OCI-LY7 (cell line): Measurements from ENCODE around the gene EPHB1. TPM values are rescaled to one million over a fixed set of nuclear protein-coding genes. Genes with fewer than 3 reads are reported as not detected.

Experiments used
- BruUV-seq: library from RNA; stranded (reverse); fragments of 400-500 nt; replicated peaks from 2 replicates; lab custom pipeline; 2021; lab: Mats Ljungman, UMichigan
- CTCF ChIA-PET: fragments of 300-600 bp; sonication (Branson Sonifier 250); formaldehyde crosslinking; loops from one replicate; lab custom pipeline; 2022; ENCODE audit warnings: antibody characterized with exemption; ENCODE audit not compliant: unreplicated experiment; lab: Charles Lee
- POLR2A ChIA-PET: fragments of 300-600 bp; sonication (Branson Sonifier 250); formaldehyde crosslinking; loops from one replicate; lab custom pipeline; 2022; ENCODE audit warnings: antibody characterized with exemption; lab: Charles Lee
- DNase-seq: peaks from one replicate; pipeline ENCODE4 v3.0.0-alpha.2; 2015; ENCODE audit warnings: low spot score
- H2AFZ ChIP-seq: fragments of 200-600 bp; sonication (generic), shearing (Covaris generic); 2 replicates; pipeline ENCODE4 v1.6.1; 2014; ENCODE audit warnings: mild to moderate bottlenecking, antibody characterized with exemption, low read length, moderate library complexity
- H3K27ac ChIP-seq: fragments of 200-600 bp; sonication (generic); 2 replicates; pipeline ENCODE4 v1.5.1; 2014; ENCODE audit warnings: mixed run types, low read depth, mild to moderate bottlenecking, moderate library complexity, low read length, inconsistent platforms; ENCODE audit not compliant: poor library complexity, severe bottlenecking
- H3K36me3 ChIP-seq: fragments of 200-600 bp; sonication (generic); 2 replicates; pipeline ENCODE4 v1.6.1; 2014; ENCODE audit warnings: mild to moderate bottlenecking, antibody characterized with exemption, low read length, moderate library complexity, mixed read lengths; ENCODE audit not compliant: insufficient read depth
- H3K4me1 ChIP-seq: fragments of 200-600 bp; sonication (generic); 2 replicates; pipeline ENCODE4 v1.5.1; 2014; ENCODE audit warnings: mild to moderate bottlenecking, low read length; ENCODE audit not compliant: insufficient read depth, poor library complexity, severe bottlenecking
- H3K4me2 ChIP-seq: fragments of 200-600 bp; sonication (generic); 2 replicates; pipeline ENCODE4 v1.6.1; 2014; ENCODE audit warnings: mild to moderate bottlenecking, low read length
- H3K4me3 ChIP-seq: fragments of 200-600 bp; sonication (generic); 2 replicates; pipeline ENCODE4 v1.5.1; 2014; ENCODE audit warnings: mild to moderate bottlenecking, low read depth, low read length; ENCODE audit not compliant: poor library complexity, severe bottlenecking
- H3K79me2 ChIP-seq: fragments of 200-600 bp; sonication (generic); 2 replicates; pipeline ENCODE4 v1.6.1; 2016; ENCODE audit warnings: low read depth, mild to moderate bottlenecking, low read length, moderate library complexity, mixed read lengths; ENCODE audit not compliant: insufficient read depth
- H3K9me2 ChIP-seq: fragments of 200-600 bp; sonication (generic); 2 replicates; pipeline ENCODE4 v1.6.1; 2016; ENCODE audit warnings: mild to moderate bottlenecking, low read length, mixed read lengths; ENCODE audit not compliant: insufficient read depth
- H3K9me3 ChIP-seq: fragments of 200-600 bp; sonication (generic); 2 replicates; pipeline ENCODE4 v1.6.1; 2014; ENCODE audit warnings: mild to moderate bottlenecking, mixed run types, low read length, mixed read lengths
- H4K20me1 ChIP-seq: fragments of 200-600 bp; sonication (generic); 2 replicates; pipeline ENCODE4 v1.6.1; 2014; ENCODE audit warnings: mild to moderate bottlenecking, antibody characterized with exemption, low read length, moderate library complexity, mixed read lengths; ENCODE audit not compliant: insufficient read depth
- CTCF ChIP-seq: fragments of 200-600 bp; sonication (generic); conservative IDR thresholded peaks from 2 replicates; pipeline ENCODE4 v1.5.1; 2014; ENCODE audit warnings: mild to moderate bottlenecking, antibody characterized with exemption, low read length, moderate library complexity, mixed read lengths
- EZH2phosphoT487 ChIP-seq: fragments of 200-600 bp; sonication (generic); IDR thresholded peaks from 2 replicates; pipeline ENCODE4 v1.6.1; 2018; ENCODE audit warnings: low read depth, borderline replicate concordance, mild to moderate bottlenecking, mixed run types, antibody characterized with exemption, low read length, moderate library complexity, mixed read lengths
- intact Hi-C: fragments of 100-400 bp; cut with micrococcal nuclease; formaldehyde crosslinking; loops from one replicate; pipeline ENCODE4 v1.10.0; 2022; ENCODE audit not compliant: unreplicated experiment
- total RNA-seq, 2 experiments: library from RNA; depleted of rRNA in 1 of 2; stranded (reverse); fragments of >200 nt in 1 of 2; shearing (Covaris generic) in 1 of 2; gene quantifications; 2 replicates each; pipeline ENCODE4 v1.2.3, GENCODE V29; 2014 to 2022

The EPHB1 gene
- total RNA-seq, 2 experiments from 2014 or later = 0.54 to 1.3 TPM

DNA sequence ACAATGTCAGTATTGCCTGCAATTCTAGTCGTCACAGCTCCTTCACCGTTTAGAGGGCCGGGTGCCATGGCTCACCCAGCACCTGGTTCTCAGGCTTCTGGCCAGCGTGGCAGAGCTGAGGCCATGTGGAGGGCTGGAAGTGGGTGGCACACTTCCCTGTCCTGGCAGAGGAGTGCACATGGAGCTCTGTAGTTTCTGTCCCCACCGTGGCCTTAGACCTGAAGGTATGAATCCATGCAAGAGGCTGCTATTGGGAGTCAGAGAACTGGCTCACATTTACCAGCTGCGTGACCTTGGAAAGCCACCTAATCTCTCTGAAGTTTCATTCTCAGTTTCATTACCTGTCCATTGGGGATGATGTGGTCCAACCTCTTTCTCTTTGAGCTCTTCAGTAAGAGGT is 22.2 kb downstream of the EPHB1 start:
- H3K36me3 ChIP-seq = no peaks in the 10 kb centered on the region
- H3K9me2 ChIP-seq = no peaks in the 10 kb centered on the region
- H3K9me3 ChIP-seq = no peaks in the 10 kb centered on the region
- no peak overlapping the region for H3K27ac ChIP-seq
- POLR2A ChIA-PET = interaction anchor here (0.6 kb wide), 1 partner anchor 137 kb away, joined by 4 read pairs; no protein-coding TSS in a partner anchor
- BruUV-seq = no TSS peak
- CTCF ChIA-PET = no interaction called here
- no peak for TF ChIP-seq EZH2phosphoT487
- no peak for TF ChIP-seq CTCF
- no peaks in the 10 kb centered on the region for H3K79me2 ChIP-seq
- no peak overlapping the region for H3K4me2 ChIP-seq
- H3K4me3 ChIP-seq = no peak overlapping the region
- no peaks in the 10 kb centered on the region for H3K4me1 ChIP-seq
- DNase-seq = no peak
- no peak overlapping the region for H2AFZ ChIP-seq
- intact Hi-C loops = no loop called here
- H4K20me1 ChIP-seq = no peaks in the 10 kb centered on the region

DNA sequence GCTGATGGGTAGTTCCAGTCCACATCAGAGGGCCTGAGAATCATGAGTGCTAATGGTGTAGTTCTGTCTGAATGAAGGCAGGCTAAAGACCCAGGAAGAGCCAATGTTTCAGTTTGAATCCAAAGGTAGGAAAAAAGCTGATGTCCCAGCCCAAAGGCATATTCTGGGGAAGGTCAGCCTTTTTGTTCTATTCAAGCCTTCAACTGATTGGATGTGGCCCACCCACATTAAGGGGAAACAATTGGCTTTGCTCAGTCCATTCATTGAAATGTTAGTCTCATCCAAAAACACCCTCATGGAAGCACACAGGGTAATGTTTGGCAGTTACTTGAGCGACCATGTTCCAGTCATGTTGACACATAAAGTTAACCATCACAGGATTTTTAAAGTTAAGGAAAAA is 25.9 kb downstream of the EPHB1 start:
- no peak for DNase-seq
- intact Hi-C loops = no loop called here
- H3K79me2 ChIP-seq = no peaks in the 10 kb centered on the region
- no peaks in the 10 kb centered on the region for H3K4me1 ChIP-seq
- H3K9me2 ChIP-seq = no peaks in the 10 kb centered on the region
- CTCF ChIA-PET = interaction anchor here (0.6 kb wide), 1 partner anchor 220 kb away, joined by 3 read pairs; no protein-coding TSS in a partner anchor
- TF ChIP-seq EZH2phosphoT487 = no peak
- no peak for TF ChIP-seq CTCF
- BruUV-seq = no TSS peak
- H2AFZ ChIP-seq = no peak overlapping the region
- no peak overlapping the region for H3K4me3 ChIP-seq
- H3K36me3 ChIP-seq = no peaks in the 10 kb centered on the region
- no peaks in the 10 kb centered on the region for H3K9me3 ChIP-seq
- H3K4me2 ChIP-seq = no peak overlapping the region
- H4K20me1 ChIP-seq = no peaks in the 10 kb centered on the region
- POLR2A ChIA-PET = no interaction called here
- H3K27ac ChIP-seq = no peak overlapping the region

DNA sequence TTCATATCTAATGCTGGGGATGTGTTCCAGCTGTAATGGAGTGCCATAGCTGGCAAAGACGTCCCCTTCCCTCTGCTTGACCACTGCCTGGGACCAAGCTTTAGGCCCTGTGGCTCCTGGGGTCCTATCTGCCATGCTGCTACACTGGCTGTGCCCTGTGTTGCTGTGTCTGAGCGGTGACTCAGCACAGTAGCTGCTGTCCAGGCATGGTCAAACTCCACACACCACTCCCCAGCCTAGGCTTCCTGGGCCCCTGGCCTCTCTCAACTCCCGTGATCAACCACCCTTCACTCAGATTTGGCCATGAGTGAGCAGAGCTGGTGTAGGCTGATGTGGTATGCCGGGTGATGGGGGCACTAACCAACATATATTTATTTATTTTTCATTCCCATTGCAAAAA is 27.0 kb downstream of the EPHB1 start:
- Histone ChIP-seq H3K9me2 (no peaks in the 10 kb centered on the region), H3K4me1 (no peaks in the 10 kb centered on the region), H2AFZ (no peak overlapping the region), H3K4me3 (no peak overlapping the region), H3K27ac (no peak overlapping the region), H3K79me2 (no peaks in the 10 kb centered on the region), H3K9me3 (no peaks in the 10 kb centered on the region), H4K20me1 (no peaks in the 10 kb centered on the region), H3K36me3 (no peaks in the 10 kb centered on the region), H3K4me2 (no peak overlapping the region)
- ChIA-PET CTCF (no interaction called here), POLR2A (no interaction called here)
- intact Hi-C loops = no loop called here
- no peak for DNase-seq
- no peak for TF ChIP-seq CTCF
- no peak for TF ChIP-seq EZH2phosphoT487
- BruUV-seq = no TSS peak
